ENCODE data around the gene RNU5B-1. TPM values are rescaled to one million over a fixed set of nuclear protein-coding genes. Genes with fewer than 3 reads are reported as not detected.

Gene RNU5B-1
- total RNA-seq: 11.4 TPM in 1 of 3 replicates, not detected in the others
- long read RNA-seq: 0 reads

DNA sequence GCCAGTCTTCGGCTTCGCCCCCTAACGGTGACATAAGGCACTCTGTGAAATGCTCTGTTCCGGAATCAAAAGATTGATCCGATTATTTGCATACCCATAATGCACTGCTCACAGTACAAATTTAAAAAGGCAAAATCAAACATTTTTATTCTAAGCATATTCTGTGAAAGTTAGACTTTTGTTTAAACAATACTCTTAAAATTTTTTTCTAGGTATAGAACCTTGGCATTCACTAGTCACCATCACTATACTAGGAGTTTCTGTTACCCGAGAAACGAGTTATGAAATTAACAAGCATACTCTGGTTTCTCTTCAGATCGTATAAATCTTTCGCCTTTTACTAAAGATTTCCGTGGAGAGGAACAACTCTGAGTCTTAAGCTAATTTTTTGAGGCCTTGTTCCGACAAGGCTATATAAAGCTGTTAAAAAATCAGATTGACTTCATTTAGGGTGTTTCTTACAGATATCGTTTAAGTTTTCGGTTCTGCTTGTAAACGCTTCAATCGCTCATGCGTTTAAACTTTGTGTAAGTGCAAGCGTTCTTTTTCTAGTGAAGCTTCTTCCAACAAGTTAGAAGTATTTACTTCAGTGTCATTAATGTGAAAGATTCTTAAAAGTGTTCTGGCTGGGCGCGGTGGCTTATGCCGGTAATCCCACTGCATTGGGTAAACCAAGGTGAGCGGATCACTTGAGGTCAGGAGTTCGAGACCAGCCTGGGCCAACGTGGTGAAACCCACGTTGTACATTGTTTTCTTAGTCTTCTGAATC is at the start of gene RNU5B-1:
RNU5B-1 (plus strand) TSS at position 297 of the 769 bp plus-strand sequence.
- peak; percentile 37 for DNase-seq (ENCODE audit: low spot score)
- Mint-ChIP-seq H3K9me3 (ENCODE audit: low read depth) (no peaks in the 10 kb centered on the region), H3K27me3 (ENCODE audit: low read depth) (no peaks in the 10 kb centered on the region), H3K4me3 (ENCODE audit: unreplicated experiment) (peak within 1 kb of the TSS; percentile 80), H3K36me3 (ENCODE audit: low read depth) (no peaks in the 10 kb centered on the region), H3K27ac (ENCODE audit: unreplicated experiment) (peak within 1 kb of the TSS; percentile 95), H3K4me1 (ENCODE audit: low read depth) (peaks cover 28% of the 10 kb centered on the region)
- TF ChIP-seq, protein P1, sequence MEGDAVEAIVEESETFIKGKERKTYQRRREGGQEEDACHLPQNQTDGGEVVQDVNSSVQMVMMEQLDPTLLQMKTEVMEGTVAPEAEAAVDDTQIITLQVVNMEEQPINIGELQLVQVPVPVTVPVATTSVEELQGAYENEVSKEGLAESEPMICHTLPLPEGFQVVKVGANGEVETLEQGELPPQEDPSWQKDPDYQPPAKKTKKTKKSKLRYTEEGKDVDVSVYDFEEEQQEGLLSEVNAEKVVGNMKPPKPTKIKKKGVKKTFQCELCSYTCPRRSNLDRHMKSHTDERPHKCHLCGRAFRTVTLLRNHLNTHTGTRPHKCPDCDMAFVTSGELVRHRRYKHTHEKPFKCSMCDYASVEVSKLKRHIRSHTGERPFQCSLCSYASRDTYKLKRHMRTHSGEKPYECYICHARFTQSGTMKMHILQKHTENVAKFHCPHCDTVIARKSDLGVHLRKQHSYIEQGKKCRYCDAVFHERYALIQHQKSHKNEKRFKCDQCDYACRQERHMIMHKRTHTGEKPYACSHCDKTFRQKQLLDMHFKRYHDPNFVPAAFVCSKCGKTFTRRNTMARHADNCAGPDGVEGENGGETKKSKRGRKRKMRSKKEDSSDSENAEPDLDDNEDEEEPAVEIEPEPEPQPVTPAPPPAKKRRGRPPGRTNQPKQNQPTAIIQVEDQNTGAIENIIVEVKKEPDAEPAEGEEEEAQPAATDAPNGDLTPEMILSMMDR (IDR thresholded peaks at IDR 0.05): peak; percentile 95

DNA sequence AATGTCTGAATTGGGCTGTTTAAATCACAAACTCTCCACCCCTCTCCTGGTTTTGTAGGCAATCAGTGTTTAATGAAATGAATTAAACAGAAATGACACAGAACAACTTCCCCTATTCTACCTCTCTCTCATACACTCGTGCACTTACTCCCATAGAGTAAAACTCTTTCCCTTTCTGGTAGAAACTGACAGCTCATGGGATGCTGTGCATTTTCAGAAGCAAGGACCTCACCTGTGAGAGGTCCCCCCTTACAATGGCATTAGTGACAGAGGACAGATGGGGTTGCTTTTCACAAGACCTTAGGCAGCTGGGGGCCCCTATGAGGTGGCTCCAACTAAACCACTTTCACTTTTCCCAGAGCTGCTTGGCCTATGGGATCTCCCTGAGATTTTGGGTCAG is 49.7 kb upstream of the RNU5B-1 start:
- DNase-seq (ENCODE audit: low spot score): no peak
- TF ChIP-seq, protein P1 (IDR thresholded peaks at IDR 0.05): no peak
- no peaks in the 10 kb centered on the region for H3K4me1 Mint-ChIP-seq (ENCODE audit: low read depth)
- no peaks in the 10 kb centered on the region for H3K27me3 Mint-ChIP-seq (ENCODE audit: low read depth)
- H3K4me3 Mint-ChIP-seq (ENCODE audit: unreplicated experiment): no peak overlapping the region
- H3K9me3 Mint-ChIP-seq (ENCODE audit: low read depth): no peaks in the 10 kb centered on the region
- no peak overlapping the region for H3K27ac Mint-ChIP-seq (ENCODE audit: unreplicated experiment)
- peaks cover 17% of the 10 kb centered on the region for H3K36me3 Mint-ChIP-seq (ENCODE audit: low read depth)

DNA sequence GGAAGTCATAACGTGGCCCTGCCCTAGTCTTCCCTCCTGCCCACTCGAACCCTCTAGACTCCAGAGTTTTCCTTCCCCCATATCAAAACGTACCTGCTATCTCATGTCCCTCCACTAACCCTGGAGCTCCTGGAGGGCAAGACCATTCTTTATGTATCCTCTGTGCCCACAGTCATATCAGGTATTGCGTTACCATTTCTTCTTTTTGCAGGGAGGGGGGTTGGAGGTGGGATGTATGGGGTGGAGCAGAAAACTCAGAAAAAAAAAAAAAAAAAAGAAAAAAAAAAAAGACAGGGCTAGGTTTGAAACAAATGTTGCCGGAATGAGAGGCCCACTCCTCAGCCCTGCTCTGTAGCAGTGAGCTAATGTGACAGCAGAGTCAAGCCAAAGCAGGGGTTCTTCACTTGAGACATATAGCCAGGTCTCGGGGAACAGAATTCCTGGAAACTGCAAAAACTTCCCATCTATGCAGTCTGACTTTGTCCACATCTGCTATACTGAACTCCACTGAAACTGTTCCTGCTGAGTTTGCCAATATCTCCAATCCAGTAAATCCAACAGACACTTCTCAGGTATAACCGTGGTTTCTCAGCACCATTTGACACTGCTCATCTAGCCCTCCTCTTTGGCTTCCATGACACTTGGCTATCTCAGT is 48.9 kb upstream of the RNU5B-1 start:
- Mint-ChIP-seq H3K4me3 (ENCODE audit: unreplicated experiment) (no peak overlapping the region), H3K9me3 (ENCODE audit: low read depth) (no peaks in the 10 kb centered on the region)
- no peak for DNase-seq (ENCODE audit: low spot score)

DNA sequence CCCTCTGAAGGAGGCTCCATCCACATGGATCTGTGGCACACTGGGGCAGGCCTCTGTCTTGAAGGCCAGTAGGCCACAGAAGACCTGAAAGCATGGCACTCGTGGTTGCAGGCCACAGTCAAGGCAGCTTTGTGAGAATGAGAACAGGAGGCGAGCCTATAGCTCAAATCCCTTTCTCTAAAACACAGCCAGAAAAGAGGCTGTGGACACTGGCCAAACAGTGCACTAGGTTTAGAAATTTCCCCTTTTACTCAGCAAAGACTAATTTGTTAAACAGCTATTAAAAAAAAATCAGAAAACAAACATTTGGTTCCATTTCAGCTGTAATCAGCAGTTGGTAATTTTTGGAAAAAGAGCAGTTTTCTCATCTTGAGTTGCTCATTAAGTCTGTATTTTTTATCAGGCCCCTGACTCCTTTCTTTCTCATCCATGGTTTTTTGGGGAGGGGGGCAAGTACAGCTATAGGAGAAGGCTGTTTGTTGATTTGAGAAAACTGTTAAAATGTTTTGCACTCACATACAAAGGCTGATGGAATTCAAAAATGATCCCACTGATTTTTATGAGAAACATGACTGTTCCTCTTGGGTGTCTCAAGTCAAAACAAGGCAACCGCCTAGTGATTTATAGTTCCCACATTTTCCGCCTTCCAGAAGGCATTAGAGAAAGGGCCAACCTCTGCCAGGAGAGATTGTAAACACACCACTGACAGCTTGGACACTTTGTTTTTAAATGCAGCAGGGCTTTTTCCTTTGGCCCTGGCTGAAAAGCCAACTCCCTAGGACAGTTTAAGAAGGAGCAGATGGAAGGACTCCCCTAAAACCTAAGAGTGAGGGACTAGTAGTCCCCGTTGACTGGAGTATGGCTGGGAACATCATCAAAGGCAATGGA is 45.9 kb upstream of the RNU5B-1 start:
- DNase-seq (ENCODE audit: low spot score): no peak
- Mint-ChIP-seq H3K36me3 (ENCODE audit: low read depth) (peaks cover 32% of the 10 kb centered on the region), H3K4me1 (ENCODE audit: low read depth) (no peaks in the 10 kb centered on the region), H3K4me3 (ENCODE audit: unreplicated experiment) (no peak overlapping the region), H3K27me3 (ENCODE audit: low read depth) (no peaks in the 10 kb centered on the region), H3K9me3 (ENCODE audit: low read depth) (no peaks in the 10 kb centered on the region), H3K27ac (ENCODE audit: unreplicated experiment) (no peak overlapping the region)
- TF ChIP-seq, protein P1 (IDR thresholded peaks at IDR 0.05): no peak

More for the DNA sequence above, 48.9 kb upstream of the RNU5B-1 start:
- H3K4me1 Mint-ChIP-seq (ENCODE audit: low read depth): no peaks in the 10 kb centered on the region
- peaks cover 25% of the 10 kb centered on the region for H3K36me3 Mint-ChIP-seq (ENCODE audit: low read depth)
- no peaks in the 10 kb centered on the region for H3K27me3 Mint-ChIP-seq (ENCODE audit: low read depth)
- H3K27ac Mint-ChIP-seq (ENCODE audit: unreplicated experiment): no peak overlapping the region
- TF ChIP-seq, protein P1 (IDR thresholded peaks at IDR 0.05): no peak

DNA sequence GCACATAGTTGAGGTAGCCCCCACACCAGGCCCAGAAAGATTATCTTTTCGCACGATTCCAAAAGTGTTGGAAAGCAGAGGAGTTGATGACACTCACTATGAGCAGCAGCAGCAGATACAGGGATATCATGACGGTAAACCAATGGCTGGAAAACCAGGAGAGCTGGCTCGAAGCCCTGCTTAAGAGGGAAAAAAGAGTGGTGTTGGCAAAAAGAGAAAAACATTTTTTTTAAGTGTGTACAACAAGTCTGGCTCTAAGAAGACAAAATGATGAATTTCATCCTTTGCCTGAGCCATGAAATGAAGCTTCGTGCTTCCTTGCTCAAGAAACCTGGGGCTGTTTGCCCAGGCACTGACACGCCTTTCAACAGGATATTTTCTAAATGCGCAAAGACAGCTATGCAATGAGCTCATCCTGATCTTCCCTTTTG is 45.1 kb upstream of the RNU5B-1 start:
- H3K27me3 Mint-ChIP-seq (ENCODE audit: low read depth): no peaks in the 10 kb centered on the region
- no peaks in the 10 kb centered on the region for H3K4me1 Mint-ChIP-seq (ENCODE audit: low read depth)
- TF ChIP-seq, protein P1 (IDR thresholded peaks at IDR 0.05): no peak
- no peak for DNase-seq (ENCODE audit: low spot score)
- H3K4me3 Mint-ChIP-seq (ENCODE audit: unreplicated experiment): no peak overlapping the region
- H3K36me3 Mint-ChIP-seq (ENCODE audit: low read depth): peaks cover 32% of the 10 kb centered on the region
- H3K9me3 Mint-ChIP-seq (ENCODE audit: low read depth): no peaks in the 10 kb centered on the region
- no peak overlapping the region for H3K27ac Mint-ChIP-seq (ENCODE audit: unreplicated experiment)
